H1 (cell line): ENCODE data around the gene DNAAF5. TPM values are rescaled to one million over a fixed set of nuclear protein-coding genes. Genes with fewer than 3 reads are reported as not detected.

Source experiments
- BRCA1 ChIP-seq: IDR thresholded peaks from 2 replicates; pipeline ENCODE4 v1.6.1; 2012; ENCODE audit warnings: low read depth, low read length, improper control_type of control experiment
- CHD2 ChIP-seq: IDR thresholded peaks from 2 replicates; pipeline ENCODE4 v1.6.1; 2012; ENCODE audit warnings: low read length, improper control_type of control experiment
- CHD7 ChIP-seq: fragments of 300-600 bp; sonication (generic); IDR thresholded peaks from 2 replicates; pipeline ENCODE4 v1.7.1; 2012; ENCODE audit warnings: low read length, moderate library complexity, mild to moderate bottlenecking, inconsistent platforms; ENCODE audit not compliant: insufficient replicate concordance
- E2F6 ChIP-seq: IDR thresholded peaks from 2 replicates; pipeline ENCODE4 v1.6.1; 2012; ENCODE audit warnings: inconsistent platforms
- JUND ChIP-seq: IDR thresholded peaks from 2 replicates; pipeline ENCODE4 v1.6.1; 2011; ENCODE audit warnings: mild to moderate bottlenecking, improper control_type of control experiment, low read length
- MAFK ChIP-seq: IDR thresholded peaks from 2 replicates; pipeline ENCODE4 v1.6.1; 2012; ENCODE audit warnings: low read depth, mild to moderate bottlenecking, improper control_type of control experiment, low read length
- POU5F1 ChIP-seq: IDR thresholded peaks from 2 replicates; pipeline ENCODE4 v1.6.1; 2011; ENCODE audit warnings: low read depth, mild to moderate bottlenecking, low read length, moderate library complexity
- RNF2 ChIP-seq: fragments of 200-900, 300-1000 bp; sonication (generic); IDR thresholded peaks from 2 replicates; pipeline ENCODE4 v1.7.1; 2016; ENCODE audit warnings: borderline replicate concordance, low read depth, mild to moderate bottlenecking, antibody characterized with exemption, low read length; ENCODE audit not compliant: poor library complexity, severe bottlenecking; ENCODE audit errors: missing control alignments
- RXRA ChIP-seq: IDR thresholded peaks from 2 replicates; pipeline ENCODE4 v1.6.1; 2011; ENCODE audit warnings: low read depth, mild to moderate bottlenecking, low read length, moderate library complexity; ENCODE audit not compliant: insufficient read depth
- SIN3A ChIP-seq, 2 experiments: IDR thresholded peaks in 1 of 2; conservative IDR thresholded peaks in 1 of 2; 2 replicates each; pipeline ENCODE4 v1.6.1; 2011 to 2012; ENCODE audit warnings: low read length in 2 of 2, improper control_type of control experiment in 1 of 2, low read depth in 1 of 2, mild to moderate bottlenecking in 1 of 2
- TBP ChIP-seq: IDR thresholded peaks from 2 replicates; pipeline ENCODE4 v1.6.1; 2011; ENCODE audit warnings: low read depth, low read length, improper control_type of control experiment
- polyA plus RNA-seq, 7 experiments: library from polyadenylated mRNA; depleted of rRNA in 3 of 7; stranded (reverse) in 5 of 7; unstranded in 2 of 7; fragments of >200 nt in 5 of 7; fragments of 200-250 nt in 2 of 7; gene quantifications; 1 replicate in 5 of 7; 2 replicates in 1 of 7; 4 replicates in 1 of 7; pipeline versions ENCODE4 v1.2.1 to v1.2.3, GENCODE V29; 2011 to 2013; ENCODE audit warnings: missing spikeins in 2 of 7, mixed read lengths in 2 of 7
- total RNA-seq: library from RNA; stranded (reverse); fragmentation: NEBNext Ultra II Directional; extraction: Animal tissue kit (Norgen Biotek cat#: 25700); gene quantifications from 2 replicates; pipeline ENCODE4 v1.2.1, GENCODE V29; 2021

DNAAF5 gene
- total and polyA plus RNA-seq, 2 of the 8 experiments (the other 6 are each of a cell fraction or from before 2014, with no cell fraction given), result 55.1 to 95.9 TPM

GRCh38 chr7:755413-755805 lies 28.9 kb downstream of the DNAAF5 start (continued):
- TF ChIP-seq CHD7 (no peak), SIN3A (conservative IDR thresholded peaks at IDR 0.05 in 1 of 2, IDR thresholded peaks at IDR 0.05 in 1 of 2; ENCODE audit: low read depth in 1 of 2, low read length in 2 of 2) (no peak), BRCA1 (no peak), CHD2 (no peak), RNF2 (no peak), E2F6 (no peak), TBP (no peak), MAFK (no peak), JUND (no peak), RXRA (no peak), POU5F1 (no peak)
